Measurements from ENCODE around the gene CLN5. TPM values are rescaled to one million over a fixed set of nuclear protein-coding genes. Genes with fewer than 3 reads are reported as not detected.

CLN5 gene
- total RNA-seq (2014; rRNA removed; shearing (Covaris generic)), result 32.4 and 35.9 TPM in 2 replicates
- polyA plus RNA-seq (2016; fragmentation: Nextera tagmentation; extraction: Ambion mirVana), result 35.3 and 36.4 TPM in 2 replicates

DNA sequence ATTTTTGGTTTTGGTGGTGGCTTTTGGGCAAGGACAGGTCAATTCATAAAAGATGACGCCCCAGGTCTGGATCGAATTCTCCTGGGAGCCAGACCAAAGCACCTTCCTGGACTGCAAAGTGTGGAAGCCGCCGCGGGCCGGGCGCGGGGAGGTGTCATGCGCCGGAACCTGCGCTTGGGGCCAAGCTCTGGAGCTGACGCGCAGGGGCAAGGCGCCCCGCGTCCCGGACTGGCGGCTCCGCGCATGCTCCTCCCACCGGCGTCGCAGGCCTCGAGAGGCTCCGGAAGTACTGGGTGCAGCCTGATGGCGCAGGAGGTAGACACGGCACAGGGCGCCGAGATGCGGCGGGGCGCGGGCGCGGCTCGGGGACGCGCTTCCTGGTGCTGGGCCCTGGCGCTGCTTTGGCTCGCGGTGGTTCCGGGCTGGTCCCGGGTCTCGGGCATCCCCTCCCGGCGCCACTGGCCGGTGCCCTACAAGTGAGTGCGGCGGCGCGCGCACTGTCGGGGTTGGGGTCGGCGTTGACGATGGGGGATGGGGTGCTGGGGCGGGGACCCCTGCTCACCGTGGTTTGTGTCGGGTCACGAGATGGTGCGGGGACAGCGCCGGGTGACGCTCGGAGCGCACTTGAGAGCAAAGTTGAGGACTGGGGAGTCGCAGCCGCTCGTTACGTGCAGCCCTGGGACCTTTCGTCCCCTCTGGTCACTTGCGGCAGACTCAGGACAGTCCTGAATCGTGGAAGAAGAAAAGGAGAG lies at the start of gene CLN5:
TSS of gene CLN5 (plus strand) at position 286 of the 752 bp plus-strand sequence. CDS start at position 304, 18 bp downstream.
- in situ Hi-C loops (cut with MboI), result no loop called here
- no peaks in the 10 kb centered on the region for H3K9me2 ChIP-seq (ENCODE audit: insufficient read depth)
- peaks cover 47% of the 10 kb centered on the region for H3K79me2 ChIP-seq (ENCODE audit: insufficient read depth)
- TF ChIP-seq EZH2 (IDR thresholded peaks at IDR 0.05; ENCODE audit: insufficient read depth, poor library complexity, severe bottlenecking) (no peak), EZH2phosphoT487 (IDR thresholded peaks at IDR 0.05; ENCODE audit: insufficient read depth, low read depth) (no peak)
- H3K9ac ChIP-seq, result peak within 1 kb of the TSS; percentile 98
- H3K4me3 ChIP-seq, result peak within 1 kb of the TSS; percentile 87
- peaks cover 15% of the 10 kb centered on the region; the same call in 1 of the 2 replicates for H3F3A ChIP-seq (ENCODE audit: insufficient read depth)
- 1% methylated on average over 38 to 48 of the region's 73 CpGs for WGBS, 2 experiments (ENCODE audit: low coverage in 1 of 2, low lambda C conversion rate in 2 of 2, missing lambda C conversion rate in 2 of 2)
- peak within 1 kb of the TSS; percentile 96 for H2AFZ ChIP-seq
- DNase-seq, result peak; percentile 98
- H3K36me3 ChIP-seq (ENCODE audit: low read depth), result peaks cover 5% of the 10 kb centered on the region; the same call in 1 of the 2 replicates
- no peaks in the 10 kb centered on the region for H4K20me1 ChIP-seq (ENCODE audit: insufficient read depth)
- H3K4me1 ChIP-seq (ENCODE audit: insufficient read depth), result peaks cover 23% of the 10 kb centered on the region
- peak within 1 kb of the TSS; percentile 94 for H3K4me2 ChIP-seq (ENCODE audit: unreplicated experiment)
- no peaks in the 10 kb centered on the region for H3K27me3 ChIP-seq (replicated peaks; ENCODE audit: insufficient read depth)
- peak within 1 kb of the TSS; percentile 90 for H3K27ac ChIP-seq
- no peaks in the 10 kb centered on the region for H3K9me3 ChIP-seq (ENCODE audit: low read depth)

DNA sequence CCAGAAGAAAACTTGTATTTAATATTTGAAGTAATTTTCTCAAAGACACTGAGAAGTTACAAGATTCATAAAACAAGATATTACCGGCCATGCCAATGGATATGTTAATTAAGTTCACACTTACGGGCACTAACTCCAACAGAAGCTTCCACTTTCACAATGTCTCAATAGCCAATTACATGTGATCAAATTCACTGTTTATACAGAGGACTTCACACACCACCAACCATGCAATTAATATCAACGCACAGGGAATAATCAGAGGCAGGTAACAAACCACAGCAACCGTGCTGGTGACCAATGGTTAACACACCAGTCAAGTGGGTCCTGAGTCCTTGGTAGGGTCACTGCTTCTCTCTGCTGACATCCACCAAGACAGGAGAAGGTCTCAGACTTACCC lies 49.5 kb upstream of the CLN5 start:
- no peak for DNase-seq
- H3F3A ChIP-seq (ENCODE audit: insufficient read depth), result peaks cover 37% of the 10 kb centered on the region
- no peak overlapping the region for H3K27ac ChIP-seq
- H3K27me3 ChIP-seq (replicated peaks; ENCODE audit: insufficient read depth), result no peaks in the 10 kb centered on the region
- H2AFZ ChIP-seq, result no peak overlapping the region
- no peak overlapping the region for H3K4me3 ChIP-seq
- no peaks in the 10 kb centered on the region for H4K20me1 ChIP-seq (ENCODE audit: insufficient read depth)
- TF ChIP-seq EZH2phosphoT487 (IDR thresholded peaks at IDR 0.05; ENCODE audit: insufficient read depth, low read depth) (no peak), EZH2 (IDR thresholded peaks at IDR 0.05; ENCODE audit: insufficient read depth, poor library complexity, severe bottlenecking) (no peak)
- WGBS, 2 experiments (ENCODE audit: low coverage in 1 of 2, low lambda C conversion rate in 2 of 2, missing lambda C conversion rate in 2 of 2), result 82 to 85% methylated on average over 4 of the region's 4 CpGs
- in situ Hi-C loops (cut with MboI), result no loop called here
- no peaks in the 10 kb centered on the region for H3K9me2 ChIP-seq (ENCODE audit: insufficient read depth)
- no peak overlapping the region for H3K9ac ChIP-seq
- H3K9me3 ChIP-seq (ENCODE audit: low read depth), result no peaks in the 10 kb centered on the region
- H3K36me3 ChIP-seq (ENCODE audit: low read depth), result no peaks in the 10 kb centered on the region
- H3K4me1 ChIP-seq (ENCODE audit: insufficient read depth), result peaks cover 43% of the 10 kb centered on the region
- H3K4me2 ChIP-seq (ENCODE audit: unreplicated experiment), result no peak overlapping the region
- H3K79me2 ChIP-seq (ENCODE audit: insufficient read depth), result no peaks in the 10 kb centered on the region

DNA sequence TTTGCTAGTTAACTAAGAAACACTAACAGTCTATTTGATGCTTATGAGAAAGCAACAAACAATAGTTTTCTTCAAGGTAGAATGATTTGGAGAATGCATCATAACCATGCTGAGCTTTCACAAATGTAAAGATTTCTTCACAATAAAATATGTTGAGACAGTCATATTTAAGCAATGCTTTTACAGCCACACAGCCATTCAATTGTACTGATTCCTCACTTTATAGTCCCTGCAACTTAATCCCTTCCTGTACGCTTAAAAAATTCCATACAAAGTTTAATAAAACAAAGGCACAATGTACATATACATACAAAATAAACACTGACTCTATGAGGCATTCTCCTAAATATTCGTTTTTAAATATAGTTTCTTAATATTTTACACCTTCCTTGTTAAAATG lies 48.2 kb upstream of the CLN5 start:
- TF ChIP-seq EZH2phosphoT487 (IDR thresholded peaks at IDR 0.05; ENCODE audit: insufficient read depth, low read depth) (no peak), EZH2 (IDR thresholded peaks at IDR 0.05; ENCODE audit: insufficient read depth, poor library complexity, severe bottlenecking) (no peak)
- no peak overlapping the region for H2AFZ ChIP-seq
- H3K27me3 ChIP-seq (replicated peaks; ENCODE audit: insufficient read depth), result no peaks in the 10 kb centered on the region
- H3K9me3 ChIP-seq (ENCODE audit: low read depth), result no peaks in the 10 kb centered on the region
- H3K9me2 ChIP-seq (ENCODE audit: insufficient read depth), result no peaks in the 10 kb centered on the region
- DNase-seq, result no peak
- H3K79me2 ChIP-seq (ENCODE audit: insufficient read depth), result no peaks in the 10 kb centered on the region
- in situ Hi-C loops (cut with MboI), result no loop called here
- H3K36me3 ChIP-seq (ENCODE audit: low read depth), result no peaks in the 10 kb centered on the region
- peaks cover 37% of the 10 kb centered on the region for H3K4me1 ChIP-seq (ENCODE audit: insufficient read depth)
- no peak overlapping the region for H3K4me3 ChIP-seq
- no peaks in the 10 kb centered on the region for H4K20me1 ChIP-seq (ENCODE audit: insufficient read depth)
- H3K9ac ChIP-seq, result no peak overlapping the region
- WGBS, 2 experiments (ENCODE audit: low coverage in 1 of 2, low lambda C conversion rate in 2 of 2, missing lambda C conversion rate in 2 of 2), result 73 to 77% methylated on average over 2 of the region's 2 CpGs
- H3K27ac ChIP-seq, result no peak overlapping the region
- H3K4me2 ChIP-seq (ENCODE audit: unreplicated experiment), result no peak overlapping the region
- peaks cover 27% of the 10 kb centered on the region for H3F3A ChIP-seq (ENCODE audit: insufficient read depth)

DNA sequence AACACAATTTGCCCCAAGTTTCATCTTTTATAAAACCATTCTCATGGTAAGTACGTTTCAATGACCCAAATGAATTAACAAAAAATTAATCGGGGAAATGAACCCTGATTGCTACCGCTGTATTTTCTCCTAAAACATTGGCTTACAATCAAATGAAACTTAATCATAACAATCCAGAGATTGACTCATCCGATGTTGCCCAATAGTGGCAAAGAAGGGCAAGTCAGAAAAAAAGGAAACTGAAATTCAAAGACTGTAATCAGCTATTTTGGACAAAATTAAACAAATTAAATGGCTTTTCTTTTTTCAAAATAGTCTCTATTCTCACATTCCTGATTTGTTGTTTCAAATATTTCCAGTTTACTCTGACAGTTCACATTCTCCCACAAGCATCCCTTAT lies 47.4 kb upstream of the CLN5 start:
- H3K4me3 ChIP-seq, result peak overlapping the region; percentile 32; the same call in 1 of the 2 replicates
- no peaks in the 10 kb centered on the region for H3K9me2 ChIP-seq (ENCODE audit: insufficient read depth)
- peak overlapping the region; percentile 30 for H3K27ac ChIP-seq
- 2 to 4% methylated on average over 4 of the region's 4 CpGs for WGBS, 2 experiments (ENCODE audit: low coverage in 1 of 2, low lambda C conversion rate in 2 of 2, missing lambda C conversion rate in 2 of 2)
- no peaks in the 10 kb centered on the region for H3K27me3 ChIP-seq (replicated peaks; ENCODE audit: insufficient read depth)
- H3K4me1 ChIP-seq (ENCODE audit: insufficient read depth), result peaks cover 29% of the 10 kb centered on the region
- in situ Hi-C loops (cut with MboI), result no loop called here
- peak overlapping the region; percentile 71 for H3K4me2 ChIP-seq (ENCODE audit: unreplicated experiment)
- H3K9me3 ChIP-seq (ENCODE audit: low read depth), result no peaks in the 10 kb centered on the region
- TF ChIP-seq EZH2phosphoT487 (IDR thresholded peaks at IDR 0.05; ENCODE audit: insufficient read depth, low read depth) (no peak), EZH2 (IDR thresholded peaks at IDR 0.05; ENCODE audit: insufficient read depth, poor library complexity, severe bottlenecking) (no peak)
- H3K36me3 ChIP-seq (ENCODE audit: low read depth), result no peaks in the 10 kb centered on the region
- H2AFZ ChIP-seq, result no peak overlapping the region
- H3K79me2 ChIP-seq (ENCODE audit: insufficient read depth), result no peaks in the 10 kb centered on the region
- DNase-seq, result peak; percentile 88
- H3K9ac ChIP-seq, result no peak overlapping the region
- peaks cover 19% of the 10 kb centered on the region for H3F3A ChIP-seq (ENCODE audit: insufficient read depth)
- H4K20me1 ChIP-seq (ENCODE audit: insufficient read depth), result no peaks in the 10 kb centered on the region

Measured in GM23248 (cell line).